Cardiac fibroblast (primary cell): ENCODE data around the gene TSC22D1.

Source experiments
- DNase-seq, 2 donors: peaks; one replicate each; pipeline versions ENCODE4 v3.0.0 to v3.0.0-alpha.2; 2010; ENCODE audit warnings: low read depth in 2 of 2
- H3K4me3 ChIP-seq, 2 donors: replicated peaks in 1 of 2; 1 replicate in 1 of 2; 2 replicates in 1 of 2; pipeline ENCODE4 v1.5.1; 2011; ENCODE audit warnings: low read depth in 2 of 2, low read length in 2 of 2, mild to moderate bottlenecking in 2 of 2, moderate library complexity in 1 of 2
- CTCF ChIP-seq: IDR thresholded peaks from one replicate; pipeline ENCODE4 v1.5.1; 2011; ENCODE audit warnings: low read depth, mild to moderate bottlenecking, low read length, inconsistent platforms

TSC22D1 gene

DNA sequence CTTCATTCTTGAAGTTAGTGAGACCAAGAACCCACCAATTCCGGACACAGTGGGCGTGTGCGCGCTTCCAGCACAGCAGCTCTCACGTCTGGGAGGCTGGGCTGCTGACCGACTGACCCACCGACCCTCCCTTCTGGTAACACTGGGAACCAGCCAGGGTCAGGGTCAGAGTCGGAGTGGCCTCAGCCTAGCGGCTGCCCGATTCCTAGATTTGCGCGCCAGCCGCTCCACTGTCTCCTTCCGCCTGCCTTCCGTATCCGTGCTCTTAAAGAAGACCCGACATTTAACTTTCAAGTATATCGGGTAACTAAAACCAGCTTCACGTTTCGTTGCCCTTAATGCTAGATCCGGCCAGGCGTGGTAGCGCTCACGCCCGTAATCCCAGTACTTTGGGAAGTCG lies 161.4 kb downstream of the TSC22D1 start:
- no peak overlapping the region for H3K4me3 ChIP-seq
- TF ChIP-seq CTCF = no peak
- no peak for DNase-seq

DNA sequence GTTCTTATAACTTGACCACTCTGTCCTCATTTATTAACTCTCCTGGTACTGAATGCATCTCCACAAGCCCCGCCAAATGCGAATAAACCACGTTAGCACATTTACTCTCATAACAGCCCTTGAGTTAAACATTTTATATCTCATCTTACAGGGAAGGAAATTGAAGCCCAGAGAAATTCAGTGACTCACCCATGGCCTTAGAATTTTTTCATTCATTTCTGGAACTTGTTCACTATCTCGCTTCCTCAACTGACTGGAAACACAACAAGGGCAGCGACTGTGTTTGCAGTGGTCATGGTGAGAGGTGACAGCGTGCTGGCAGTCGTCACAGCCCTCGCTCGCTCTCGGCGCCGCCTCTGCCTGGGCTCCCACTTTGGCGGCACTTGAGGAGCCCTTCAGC lies 163.0 kb downstream of the TSC22D1 start:
- no peak overlapping the region for H3K4me3 ChIP-seq
- DNase-seq = peak in 1 of 2 donors; percentile 41
- TF ChIP-seq CTCF = no peak

DNA sequence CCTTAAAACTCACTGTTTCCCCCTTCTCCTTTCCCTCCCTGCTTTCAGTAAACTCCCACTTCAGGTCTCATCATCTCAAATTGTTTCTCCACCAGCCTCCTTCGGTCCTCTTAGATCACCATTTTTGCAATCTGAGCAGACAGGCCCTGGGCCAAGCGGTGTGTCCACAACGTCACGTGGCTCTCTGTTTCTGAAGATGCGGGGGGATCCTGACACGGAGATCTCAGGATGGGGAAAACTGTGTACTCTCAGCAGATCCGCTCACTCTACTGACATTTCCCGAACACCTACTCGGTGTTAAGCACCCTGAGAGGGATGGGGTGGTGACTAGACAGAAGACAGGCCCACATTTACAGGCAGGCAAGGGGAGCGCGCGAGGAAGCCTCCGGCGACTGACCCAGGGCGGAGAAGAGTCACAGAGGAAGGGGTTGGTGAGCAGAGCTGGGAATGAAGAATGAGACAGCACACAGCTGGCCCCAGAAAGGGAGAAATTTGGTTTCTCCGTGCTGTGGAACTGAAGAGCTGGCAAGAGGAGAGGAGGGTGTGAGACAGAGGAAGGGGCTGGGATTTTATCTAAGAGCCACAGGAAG lies 163.7 kb downstream of the TSC22D1 start:
- DNase-seq = no peak
- no peak overlapping the region for H3K4me3 ChIP-seq
- TF ChIP-seq CTCF = no peak

DNA sequence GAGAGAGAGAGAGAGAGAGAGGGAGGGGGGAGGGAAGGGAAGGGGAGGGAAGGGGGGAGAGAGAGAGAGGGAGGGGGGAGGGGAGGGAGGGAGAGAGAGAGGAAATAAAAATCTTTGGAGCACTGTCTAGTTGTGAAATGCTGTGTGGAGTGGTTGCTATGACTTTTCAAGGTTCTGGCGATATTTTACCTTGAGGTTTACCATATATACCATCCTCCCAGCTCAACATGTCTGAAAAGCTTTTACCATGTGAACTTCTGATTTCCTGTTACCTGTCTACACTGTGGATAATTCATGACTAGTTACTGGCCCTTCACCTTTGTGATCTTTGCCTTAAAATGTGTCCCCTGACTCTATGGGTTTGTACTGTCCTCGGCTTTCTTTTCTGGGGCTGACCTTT lies 164.3 kb downstream of the TSC22D1 start:
- no peak for TF ChIP-seq CTCF
- H3K4me3 ChIP-seq = no peak overlapping the region
- no peak for DNase-seq

- H3K4me3 ChIP-seq = no peak overlapping the region
- no peak for DNase-seq
- TF ChIP-seq CTCF = no peak
These were observed 165.7 kb downstream of the TSC22D1 start for GRCh38 chr13:44410328-44410859.

DNA sequence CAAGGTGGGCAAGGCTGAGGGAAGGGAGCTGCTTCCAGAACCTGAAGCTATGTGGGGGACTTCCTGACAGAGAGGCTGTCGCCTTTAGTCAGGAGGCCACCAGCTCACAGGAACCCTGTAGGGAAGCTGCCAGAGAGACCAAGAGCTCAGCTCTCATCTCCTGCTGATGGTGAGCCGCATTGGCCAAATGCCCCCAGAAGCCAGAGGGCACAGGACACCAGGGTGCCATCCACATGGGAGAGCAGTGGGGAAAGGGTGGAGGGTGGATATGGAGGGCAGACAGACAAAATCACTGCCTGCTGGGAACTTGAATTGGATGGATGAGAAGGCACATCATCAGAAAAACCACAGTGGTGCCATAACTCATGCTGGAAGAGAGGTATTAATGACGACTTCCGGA lies 166.5 kb downstream of the TSC22D1 start:
- no peak for DNase-seq
- TF ChIP-seq CTCF = no peak
- no peak overlapping the region for H3K4me3 ChIP-seq

DNA sequence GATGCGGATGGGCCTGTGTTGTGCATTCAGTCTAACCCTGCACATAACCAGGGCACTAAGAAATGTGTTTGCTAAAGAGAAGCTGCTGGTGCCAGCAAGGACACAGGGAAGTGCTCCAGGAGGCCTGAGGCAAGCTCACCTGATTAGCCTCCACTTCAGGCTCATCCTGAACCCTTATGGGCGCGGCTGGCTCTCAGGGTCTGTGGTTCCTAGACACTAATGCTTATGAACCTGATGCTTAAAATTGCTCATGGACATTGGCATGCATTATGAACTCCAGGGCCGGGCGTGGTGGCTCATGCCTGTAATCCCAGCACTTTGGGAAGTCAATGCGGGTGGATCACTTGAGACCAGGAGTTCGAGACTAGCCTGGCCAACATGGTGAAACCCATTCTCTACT lies 168.2 kb downstream of the TSC22D1 start:
- no peak for TF ChIP-seq CTCF

More for the DNA sequence above, 168.2 kb downstream of the TSC22D1 start:
- H3K4me3 ChIP-seq = no peak overlapping the region
- DNase-seq = no peak
